ENCODE data around the gene SCNN1G. TPM values are rescaled to one million over a fixed set of nuclear protein-coding genes. Genes with fewer than 3 reads are reported as not detected.

SCNN1G gene
- total and polyA plus RNA-seq, 2 of the 4 experiments (the other 2 are of a cell fraction), result not detected

DNA sequence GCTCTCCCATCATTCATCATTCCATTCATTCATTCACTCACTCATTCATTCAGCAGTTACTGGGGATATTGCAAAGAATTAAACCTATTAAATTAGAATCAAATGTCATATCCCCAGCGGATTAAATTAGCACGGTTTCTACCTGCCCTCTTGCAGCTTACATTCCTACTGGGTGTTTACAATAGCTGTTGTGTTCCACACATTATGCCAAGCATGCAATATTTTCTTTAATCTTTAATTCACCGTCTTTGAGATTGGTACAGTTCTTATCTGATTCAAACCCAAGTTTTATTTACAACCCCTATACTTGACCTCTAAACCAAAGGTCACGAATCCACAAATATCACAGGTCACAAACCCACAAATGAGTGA is 32.6 kb upstream of the SCNN1G start (continued):
- no peak for TF ChIP-seq RCOR1 (IDR thresholded peaks at IDR 0.05; ENCODE audit: insufficient replicate concordance, low read length)
- no peak for TF ChIP-seq MAFK (IDR thresholded peaks at IDR 0.05; ENCODE audit: low read depth, low read length)
- TF ChIP-seq POLR2A (IDR thresholded peaks at IDR 0.05; ENCODE audit: low read depth, low read length), result no peak
- no peak for TF ChIP-seq FOS (IDR thresholded peaks at IDR 0.05; ENCODE audit: low read depth, low read length)
- TF ChIP-seq SMC3 (IDR thresholded peaks at IDR 0.05; ENCODE audit: low read depth, low read length), result no peak

DNA sequence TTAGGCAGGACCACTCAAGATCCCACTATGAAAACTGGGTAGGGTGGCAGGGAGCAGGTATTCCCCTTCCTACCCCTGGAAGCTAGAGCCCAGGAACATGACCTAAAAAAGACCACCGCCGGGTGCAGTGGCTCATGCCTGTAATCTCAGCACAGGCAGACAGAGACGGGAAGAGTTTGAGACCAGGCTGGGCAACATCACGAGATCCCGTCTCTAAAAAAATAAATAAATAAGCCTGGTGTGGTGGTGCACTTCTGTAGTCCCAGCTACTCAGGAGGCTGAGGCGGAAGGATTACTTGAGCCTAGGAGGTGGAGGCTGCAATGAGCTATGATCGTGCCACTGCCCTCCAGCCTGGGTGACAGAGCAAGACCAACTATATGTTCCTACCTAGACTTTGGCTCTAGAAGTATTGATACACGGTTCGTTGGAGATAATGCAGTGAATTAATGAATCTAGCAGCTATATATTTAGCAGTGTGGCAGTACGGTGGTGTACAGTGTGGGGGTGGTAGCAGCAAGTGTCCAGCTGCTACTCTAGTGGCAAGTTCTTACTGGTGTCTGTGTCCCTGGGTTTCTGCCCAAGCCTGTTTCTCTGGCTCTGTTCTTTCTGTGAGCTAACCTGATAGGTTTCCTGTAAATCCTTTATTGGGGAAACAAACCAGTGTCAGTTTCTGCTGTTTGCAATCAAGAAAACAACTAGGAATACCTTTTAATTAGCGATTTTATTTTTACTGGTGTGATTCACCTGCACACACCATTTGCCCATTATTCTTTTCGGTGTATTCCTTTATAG is 30.0 kb upstream of the SCNN1G start:
- Histone ChIP-seq H2AFZ (replicated peaks; ENCODE audit: low read length, poor library complexity) (no peak overlapping the region), H3K4me2 (ENCODE audit: low read depth, low read length) (no peak overlapping the region), H3K18ac (ENCODE audit: low read depth, low read length) (no peak overlapping the region), H2AK5ac (ENCODE audit: low read depth, low read length) (no peak overlapping the region), H2BK120ac (ENCODE audit: low read depth, low read length) (no peak overlapping the region), H3K4me3 (ENCODE audit: insufficient read depth, low read depth, low read length) (no peak overlapping the region), H3K4me1 (ENCODE audit: control insufficient read depth, insufficient read depth, low read length) (peaks cover 3% of the 10 kb centered on the region; the same call in 1 of the 2 replicates), H4K20me1 (ENCODE audit: insufficient read depth, low read length) (no peaks in the 10 kb centered on the region), H3K9me1 (ENCODE audit: insufficient read depth, low read length) (no peaks in the 10 kb centered on the region), H3K79me1 (ENCODE audit: low read depth in 1 of 2, low read length in 2 of 2) (peaks cover 3 to 8% of the 10 kb centered on the region in 2 experiments; a peak in 3 of 4 replicates), H2AK9ac (replicated peaks; ENCODE audit: low read depth, low read length, poor library complexity) (no peak overlapping the region), H3K27me3 (ENCODE audit: control insufficient read depth, insufficient read depth, low read length) (peaks cover 4% of the 10 kb centered on the region), H4K91ac (ENCODE audit: insufficient read depth, low read depth, low read length) (no peak overlapping the region), H2BK5ac (ENCODE audit: low read depth, low read length, poor library complexity, severe bottlenecking) (no peak overlapping the region), H4K8ac (ENCODE audit: low read depth in 2 of 2, low read length in 2 of 2) (no peak overlapping the region), H3K14ac (replicated peaks; ENCODE audit: low read depth, low read length) (no peak overlapping the region), H2BK15ac (ENCODE audit: low read depth, low read length) (no peak overlapping the region), H3K56ac (ENCODE audit: extremely low read depth, insufficient read depth, low read length) (no peak overlapping the region), H3K36me3 (ENCODE audit: control insufficient read depth, insufficient read depth, low read length) (no peaks in the 10 kb centered on the region), H3K27ac (ENCODE audit: insufficient read depth, low read length) (no peak overlapping the region), H3K9ac (ENCODE audit: low read depth, low read length) (no peak overlapping the region), H3K23ac (ENCODE audit: low read depth, low read length) (no peak overlapping the region), H4K5ac (ENCODE audit: low read depth, low read length) (no peak overlapping the region), H2BK20ac (ENCODE audit: low read depth, low read length) (no peak overlapping the region), H3K4ac (ENCODE audit: low read depth, low read length) (no peak overlapping the region), H3K9me3 (ENCODE audit: control insufficient read depth, insufficient read depth, low read length) (no peaks in the 10 kb centered on the region)
- ChIA-PET POLR2A (ENCODE audit: unreplicated experiment) (interaction anchor here (0.6 kb wide), 1 partner anchor 281 kb away, joined by 3 read pairs; no protein-coding TSS in a partner anchor), CTCF (interaction anchor here (0.6 kb wide), 1 partner anchor 18 kb away, joined by 3 read pairs; no protein-coding TSS in a partner anchor)
- intact Hi-C loops (cut with micrococcal nuclease) (no loop called here), dilution Hi-C loops (cut with HindIII; ENCODE audit: low sequenced_read_pairs, unreplicated experiment) (no loop called here), in situ Hi-C loops (cut with MboI; ENCODE audit: low sequenced_read_pairs) (no loop called here)
- 58% methylated on average over 3 of the region's 12 CpGs; no CpG with 5 or more reads in 1 of the 2 experiments for WGBS, 2 experiments (ENCODE audit: extremely low coverage in 2 of 2, insufficient read length in 1 of 2)
- no peak for DNase-seq
- TF ChIP-seq, protein P1, sequence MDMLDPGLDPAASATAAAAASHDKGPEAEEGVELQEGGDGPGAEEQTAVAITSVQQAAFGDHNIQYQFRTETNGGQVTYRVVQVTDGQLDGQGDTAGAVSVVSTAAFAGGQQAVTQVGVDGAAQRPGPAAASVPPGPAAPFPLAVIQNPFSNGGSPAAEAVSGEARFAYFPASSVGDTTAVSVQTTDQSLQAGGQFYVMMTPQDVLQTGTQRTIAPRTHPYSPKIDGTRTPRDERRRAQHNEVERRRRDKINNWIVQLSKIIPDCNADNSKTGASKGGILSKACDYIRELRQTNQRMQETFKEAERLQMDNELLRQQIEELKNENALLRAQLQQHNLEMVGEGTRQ (IDR thresholded peaks at IDR 0.05; ENCODE audit: low read depth, low read length), result no peak
- TF ChIP-seq RAD21 (IDR thresholded peaks at IDR 0.05; ENCODE audit: low read length) (no peak), RCOR1 (IDR thresholded peaks at IDR 0.05; ENCODE audit: insufficient replicate concordance, low read length) (no peak), MAZ (IDR thresholded peaks at IDR 0.05; ENCODE audit: borderline replicate concordance, low read depth, low read length) (no peak), CHD1 (IDR thresholded peaks at IDR 0.05; ENCODE audit: low read depth, low read length) (no peak), FOS (IDR thresholded peaks at IDR 0.05; ENCODE audit: low read depth, low read length) (no peak), NFE2L2 (IDR thresholded peaks at IDR 0.05; ENCODE audit: low read depth, low read length) (no peak)
- no TSS peak for BruUV-seq (replicated peaks)
- ATAC-seq (ENCODE audit: low read depth), result no peak

All from IMR-90 (cell line).